Fibroblast of lung (primary cell): ENCODE results near the gene AFAP1. TPM values are rescaled to one million over a fixed set of nuclear protein-coding genes. Genes with fewer than 3 reads are reported as not detected.
A peak's percentile ranks its signal among the peaks of the same experiment; 100 is the strongest.

ENCODE experiments used
- DNase-seq, 2 donors: peaks; one replicate each; pipeline versions ENCODE4 v3.0.0 to v3.0.0-alpha.2; 2010; ENCODE audit warnings: low read depth in 2 of 2
- H2AFZ ChIP-seq: 2 replicates; pipeline ENCODE4 v1.5.1; 2012; ENCODE audit warnings: low read length, control low read depth, inconsistent platforms
- H3K27ac ChIP-seq: 2 replicates; pipeline ENCODE4 v1.5.1; 2011; ENCODE audit warnings: low read length, control low read depth; ENCODE audit not compliant: insufficient read depth
- H3K27me3 ChIP-seq: 2 replicates; pipeline ENCODE4 v1.5.1; 2011; ENCODE audit warnings: mild to moderate bottlenecking, low read length; ENCODE audit not compliant: control insufficient read depth, insufficient read depth
- H3K36me3 ChIP-seq: 2 replicates; pipeline ENCODE4 v1.5.1; 2011; ENCODE audit warnings: low read length; ENCODE audit not compliant: control insufficient read depth, insufficient read depth
- H3K4me1 ChIP-seq: 2 replicates; pipeline ENCODE4 v1.5.1; 2011; ENCODE audit warnings: low read length; ENCODE audit not compliant: control insufficient read depth, insufficient read depth; ENCODE audit errors: extremely low read depth
- H3K4me2 ChIP-seq: 2 replicates; pipeline ENCODE4 v1.5.1; 2011; ENCODE audit warnings: low read length, control low read depth; ENCODE audit not compliant: insufficient read depth; ENCODE audit errors: extremely low read depth
- H3K4me3 ChIP-seq, 4 experiments: fragments of 200-600 bp in 1 of 4; sonication (generic) in 1 of 4; replicated peaks in 1 of 4; 2 replicates each; pipeline ENCODE4 v1.5.1; 2011 to 2016; ENCODE audit warnings: low read length in 4 of 4, low read depth in 3 of 4, mild to moderate bottlenecking in 3 of 4, control low read depth in 2 of 4, inconsistent platforms in 1 of 4, mixed read lengths in 1 of 4; ENCODE audit not compliant: insufficient read depth in 1 of 4; ENCODE audit errors: control extremely low read depth in 1 of 4
- H3K79me2 ChIP-seq: 2 replicates; pipeline ENCODE4 v1.5.1; 2012; ENCODE audit warnings: mild to moderate bottlenecking, low read length, inconsistent platforms; ENCODE audit not compliant: control insufficient read depth, insufficient read depth
- H3K9ac ChIP-seq: 2 replicates; pipeline ENCODE4 v1.5.1; 2011; ENCODE audit warnings: mild to moderate bottlenecking, low read length, control low read depth; ENCODE audit not compliant: insufficient read depth
- H3K9me3 ChIP-seq: 2 replicates; pipeline ENCODE4 v1.5.1; 2012; ENCODE audit warnings: low read depth, low read length; ENCODE audit not compliant: control insufficient read depth, insufficient read depth
- H4K20me1 ChIP-seq: 2 replicates; pipeline ENCODE4 v1.5.1; 2011; ENCODE audit warnings: low read length; ENCODE audit not compliant: control insufficient read depth, insufficient read depth; ENCODE audit errors: extremely low read depth
- CTCF ChIP-seq, 2 donors: IDR thresholded peaks in 1 of 2; conservative IDR thresholded peaks in 1 of 2; 1 replicate in 1 of 2; 2 replicates in 1 of 2; pipeline ENCODE4 v1.5.1; 2011 to 2012; ENCODE audit warnings: low read length in 2 of 2, control low read depth in 1 of 2, inconsistent platforms in 1 of 2, low read depth in 1 of 2, mild to moderate bottlenecking in 1 of 2
- EZH2 ChIP-seq: IDR thresholded peaks from 2 replicates; pipeline ENCODE4 v1.5.1; 2012; ENCODE audit warnings: low read length, control low read depth, mild to moderate bottlenecking; ENCODE audit errors: missing control alignments
- polyA plus RNA-seq, 2 donors: library from polyadenylated mRNA; depleted of rRNA in 1 of 2; stranded (reverse) in 1 of 2; unstranded in 1 of 2; fragments of >200 nt; gene quantifications; 2 replicates each; pipeline ENCODE4 v1.2.1, GENCODE V29; 2011 to 2012; ENCODE audit warnings: missing spikeins in 1 of 2
- total RNA-seq: library from RNA; depleted of rRNA; stranded (reverse); fragments of >200 nt; gene quantifications from 2 replicates; pipeline ENCODE4 v1.2.1, GENCODE V29; 2014

The AFAP1 gene
- total and polyA plus RNA-seq, 2 donors (not counting 1 experiment from before 2014, with no cell fraction given) = 21.8 to 30.1 TPM

GRCh38 chr4:7803371-7803770, 136.3 kb downstream of the AFAP1 start:
- Histone ChIP-seq H3K4me1 (peaks cover 29% of the 10 kb centered on the region), H3K4me3 (no peak overlapping the region), H4K20me1 (no peaks in the 10 kb centered on the region), H3K9ac (no peak overlapping the region), H2AFZ (no peak overlapping the region), H3K79me2 (no peaks in the 10 kb centered on the region), H3K9me3 (no peaks in the 10 kb centered on the region), H3K4me2 (no peak overlapping the region), H3K36me3 (peaks cover 13% of the 10 kb centered on the region), H3K27ac (peak overlapping the region; percentile 35), H3K27me3 (no peaks in the 10 kb centered on the region)
- no peak for DNase-seq
- TF ChIP-seq CTCF (conservative IDR thresholded peaks at IDR 0.05 in 1 of 2, IDR thresholded peaks at IDR 0.05 in 1 of 2; ENCODE audit: low read depth in 1 of 2, low read length in 2 of 2) = no peak
- TF ChIP-seq EZH2 = no peak

- peak overlapping the region; percentile 39 for H3K27ac ChIP-seq
- TF ChIP-seq CTCF (conservative IDR thresholded peaks at IDR 0.05 in 1 of 2, IDR thresholded peaks at IDR 0.05 in 1 of 2; ENCODE audit: low read depth in 1 of 2, low read length in 2 of 2) (peak; percentile 86 to 96), EZH2 (no peak)
- H4K20me1 ChIP-seq = no peaks in the 10 kb centered on the region
- H3K4me3 ChIP-seq = no peak overlapping the region
- no peak overlapping the region for H3K4me2 ChIP-seq
- H3K9me3 ChIP-seq = no peaks in the 10 kb centered on the region
- H3K9ac ChIP-seq = no peak overlapping the region
- no peaks in the 10 kb centered on the region for H3K79me2 ChIP-seq
- DNase-seq = peak; percentile 77 to 90
- H2AFZ ChIP-seq = no peak overlapping the region
- peaks cover 24% of the 10 kb centered on the region for H3K4me1 ChIP-seq
- no peaks in the 10 kb centered on the region for H3K27me3 ChIP-seq
- peaks cover 12% of the 10 kb centered on the region for H3K36me3 ChIP-seq
Observed at GRCh38 chr4:7802093-7802726, 137.5 kb downstream of the AFAP1 start.

GRCh38 chr4:7801641-7802040, 138.0 kb downstream of the AFAP1 start:
- no peaks in the 10 kb centered on the region for H3K27me3 ChIP-seq
- H3K9me3 ChIP-seq = no peaks in the 10 kb centered on the region
- H3K79me2 ChIP-seq = no peaks in the 10 kb centered on the region
- H3K4me3 ChIP-seq = no peak overlapping the region
- DNase-seq = no peak
- no peaks in the 10 kb centered on the region for H4K20me1 ChIP-seq
- H3K4me1 ChIP-seq = peaks cover 18% of the 10 kb centered on the region
- H3K9ac ChIP-seq = no peak overlapping the region
- H3K27ac ChIP-seq = peak overlapping the region; percentile 39
- TF ChIP-seq CTCF (conservative IDR thresholded peaks at IDR 0.05 in 1 of 2, IDR thresholded peaks at IDR 0.05 in 1 of 2; ENCODE audit: low read depth in 1 of 2, low read length in 2 of 2) (no peak), EZH2 (no peak)
- peaks cover 14% of the 10 kb centered on the region for H3K36me3 ChIP-seq
- H2AFZ ChIP-seq = no peak overlapping the region
- no peak overlapping the region for H3K4me2 ChIP-seq
